Activated T-cell treated with anti-CD3 and anti-CD28 coated beads for 24 hours (primary cell): ENCODE data around the gene LAMA4.
"Not testable (repeated sequence)": the region's sequence is repeated elsewhere in the genome, so short reads cannot be mapped to it uniquely, and the experiment has no call there.

Experiments used
- DNase-seq: peaks from one replicate; pipeline ENCODE4 v3.0.0-alpha.2; 2020; ENCODE audit warnings: low read depth

Gene LAMA4

GRCh38 chr6:112209131-112209530 is 45.2 kb downstream of the LAMA4 start:
- DNase-seq: no peak

GRCh38 chr6:112207776-112208175 is 46.6 kb downstream of the LAMA4 start:
- DNase-seq: no peak

- no peak for DNase-seq
These were observed 47.2 kb downstream of the LAMA4 start for GRCh38 chr6:112207131-112207530.

- DNase-seq: no peak
These were observed 48.3 kb downstream of the LAMA4 start for GRCh38 chr6:112206110-112206458.

GRCh38 chr6:112205427-112206109 is 48.8 kb downstream of the LAMA4 start:
- no peak for DNase-seq

- no peak for DNase-seq
These were observed 50.0 kb downstream of the LAMA4 start for GRCh38 chr6:112204350-112204706.

GRCh38 chr6:112203577-112204349 is 50.6 kb downstream of the LAMA4 start:
- no peak for DNase-seq

GRCh38 chr6:112202639-112203341 is 51.6 kb downstream of the LAMA4 start:
- no peak for DNase-seq

- DNase-seq: not testable (repeated sequence)
These were observed 54.0 kb downstream of the LAMA4 start for GRCh38 chr6:112200185-112200914.

- no peak for DNase-seq
These were observed 55.4 kb downstream of the LAMA4 start for GRCh38 chr6:112199001-112199403.

- DNase-seq: no peak
These were observed 55.8 kb downstream of the LAMA4 start for GRCh38 chr6:112198582-112198981.

GRCh38 chr6:112197636-112198035 is 56.7 kb downstream of the LAMA4 start:
- DNase-seq: no peak

- DNase-seq: no peak
These were observed 58.1 kb downstream of the LAMA4 start for GRCh38 chr6:112196306-112196705.

- no peak for DNase-seq
These were observed 59.2 kb downstream of the LAMA4 start for GRCh38 chr6:112195166-112195565.

GRCh38 chr6:112194511-112194910 is 59.9 kb downstream of the LAMA4 start:
- no peak for DNase-seq

GRCh38 chr6:112193535-112194051 is 60.8 kb downstream of the LAMA4 start:
- DNase-seq: no peak

- no peak for DNase-seq
These were observed 61.2 kb downstream of the LAMA4 start for GRCh38 chr6:112193117-112193516.

- no peak for DNase-seq
These were observed 62.8 kb downstream of the LAMA4 start for GRCh38 chr6:112191509-112192020.

GRCh38 chr6:112190164-112190563 is 64.2 kb downstream of the LAMA4 start:
- no peak for DNase-seq

- DNase-seq: no peak
These were observed 64.9 kb downstream of the LAMA4 start for GRCh38 chr6:112189494-112189893.

GRCh38 chr6:112188906-112189305 is 65.5 kb downstream of the LAMA4 start:
- DNase-seq: no peak

GRCh38 chr6:112187736-112188135 is 66.6 kb downstream of the LAMA4 start:
- DNase-seq: no peak
